ENCODE data around the gene SLC7A14.

DNA sequence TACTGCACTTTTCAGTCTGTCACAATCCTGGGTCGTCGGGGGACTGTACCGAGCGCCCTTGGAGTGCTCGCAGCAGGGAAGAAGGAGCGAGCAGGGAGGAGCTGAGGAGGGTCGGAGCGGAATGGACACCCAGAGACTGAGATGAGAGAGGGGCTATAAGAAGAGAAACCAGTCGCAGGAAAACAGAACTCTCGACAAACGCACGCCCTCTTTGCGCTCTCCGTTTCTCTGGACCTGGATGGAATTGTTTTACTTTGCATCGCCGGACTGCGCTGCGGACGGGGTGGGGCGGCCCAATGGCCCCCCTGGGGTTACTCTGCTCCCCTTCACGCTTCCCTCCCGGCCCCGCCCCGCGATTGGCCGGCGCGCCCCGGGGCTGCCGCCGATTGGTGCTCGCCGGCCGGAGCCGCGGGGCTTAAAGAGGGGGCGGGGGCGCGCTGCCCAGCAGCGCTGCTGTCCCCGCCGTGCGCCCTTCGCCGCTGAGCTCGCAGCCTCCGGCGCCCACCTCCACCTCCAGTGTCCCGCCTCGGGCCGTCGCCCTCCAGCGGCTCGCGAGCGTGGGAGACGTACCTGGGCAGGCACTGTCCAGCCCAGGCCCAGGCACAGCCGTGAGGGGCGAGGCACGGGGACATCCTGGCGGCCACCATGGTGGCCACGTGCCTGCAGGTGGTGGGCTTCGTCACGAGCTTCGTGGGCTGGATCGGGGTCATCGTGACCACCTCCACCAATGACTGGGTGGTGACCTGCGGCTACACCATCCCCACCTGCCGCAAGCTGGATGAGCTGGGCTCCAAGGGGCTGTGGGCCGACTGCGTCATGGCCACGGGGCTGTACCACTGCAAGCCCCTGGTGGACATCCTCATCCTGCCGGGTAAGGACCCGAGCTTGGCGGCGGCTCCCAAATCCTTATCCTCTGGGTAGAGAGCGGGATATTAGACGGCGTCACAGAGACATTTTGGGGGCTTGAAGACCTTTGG is 167.2 kb downstream of the SLC7A14 start, which contains the start of gene CLDN11:
- no peak for TF ChIP-seq TAF1 (IDR thresholded peaks at IDR 0.05; ENCODE audit: borderline replicate concordance, low read depth, low read length)
- no peak for TF ChIP-seq POLR2A (IDR thresholded peaks at IDR 0.05; ENCODE audit: low read depth, low read length)
